LoVo (cell line): Measurements from ENCODE around the gene ATN1.

Source experiments
- DNase-seq: peaks from one replicate; pipeline ENCODE4 v3.0.0-alpha.2; 2016; ENCODE audit warnings: low spot score

Gene ATN1

GRCh38 chr12:6957741-6958608 lies 30.2 kb downstream of the ATN1 start:
- no peak for DNase-seq

GRCh38 chr12:6958609-6959057 lies 30.9 kb downstream of the ATN1 start:
- DNase-seq: no peak

DNA sequence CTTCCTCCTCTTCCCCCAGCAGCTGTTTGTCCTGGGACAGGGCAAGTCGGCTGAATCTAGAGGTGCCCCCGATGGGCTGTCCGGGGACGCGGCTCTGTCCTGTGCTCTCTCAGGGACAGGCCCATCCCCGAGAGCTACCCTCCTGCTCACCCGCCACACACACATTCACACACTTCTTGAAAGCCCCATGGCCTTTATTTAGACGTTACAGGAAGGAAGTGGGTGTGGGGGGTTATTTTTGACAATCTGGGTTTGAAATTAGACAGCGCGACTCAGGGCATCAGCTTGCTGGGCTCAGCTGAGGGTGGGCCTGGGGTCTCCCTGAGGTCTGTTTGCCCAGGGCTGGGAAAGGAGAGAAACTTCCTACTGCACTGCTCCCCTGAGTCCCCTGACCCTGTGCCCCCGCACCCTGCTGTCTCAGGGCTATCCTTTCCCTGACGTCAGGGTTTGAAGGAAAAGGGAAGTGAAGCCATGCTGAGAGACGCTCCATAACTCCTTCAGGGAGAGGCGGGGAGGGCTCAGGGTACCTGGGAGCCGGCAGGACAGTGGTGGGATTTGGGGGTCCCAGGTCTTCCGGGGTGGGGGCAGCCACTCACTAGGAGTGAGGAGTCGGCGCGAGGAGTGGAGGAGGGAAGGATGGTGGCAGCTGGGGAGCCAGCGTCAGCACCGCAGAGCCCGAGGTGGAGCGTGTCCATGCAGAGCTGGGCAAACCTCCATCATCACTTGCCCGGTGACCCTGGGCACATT lies 31.5 kb downstream of the ATN1 start:
- DNase-seq: no peak

- DNase-seq: no peak
These were observed 32.2 kb downstream of the ATN1 start for GRCh38 chr12:6959805-6960592.

DNA sequence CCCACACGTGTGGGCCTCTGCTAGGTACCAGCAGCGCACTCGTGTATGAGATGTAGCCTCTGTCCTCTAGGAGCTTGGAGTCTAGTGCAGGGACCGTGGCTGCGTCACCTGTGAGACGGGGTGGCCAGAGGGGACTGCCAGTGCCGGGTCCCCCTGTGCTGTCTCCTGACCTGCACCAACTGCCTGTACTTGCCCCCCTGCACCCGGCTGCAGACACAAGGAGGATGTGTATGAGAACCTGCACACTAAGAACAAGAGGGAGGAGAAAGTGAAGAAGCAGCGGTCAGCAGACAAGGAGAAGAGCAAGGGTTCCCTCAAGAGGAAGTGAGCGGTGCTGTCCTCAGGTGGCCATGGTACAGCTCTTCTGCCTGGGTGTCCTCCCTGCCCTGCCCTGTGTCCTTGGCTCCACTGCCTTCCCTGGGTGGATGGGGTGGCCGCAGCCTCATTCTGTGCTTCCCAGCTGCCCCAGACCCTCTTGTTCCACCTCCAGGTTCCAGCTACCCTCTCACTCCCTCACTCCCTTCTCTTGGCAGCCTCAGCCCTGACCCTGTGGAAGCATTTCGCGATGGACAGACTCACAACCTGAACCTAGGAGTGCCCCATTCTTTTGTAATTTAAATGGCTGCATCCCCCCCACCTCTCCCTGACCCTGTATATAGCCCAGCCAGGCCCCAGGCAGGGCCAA lies 33.0 kb downstream of the ATN1 start:
- no peak for DNase-seq

- peak; percentile 83 for DNase-seq
These were observed 33.5 kb downstream of the ATN1 start for GRCh38 chr12:6961278-6961694.

GRCh38 chr12:6961695-6962284 lies 34.0 kb downstream of the ATN1 start:
- peak; percentile 86 for DNase-seq

GRCh38 chr12:6962285-6963015 lies 34.7 kb downstream of the ATN1 start:
- DNase-seq: peak; percentile 82

DNA sequence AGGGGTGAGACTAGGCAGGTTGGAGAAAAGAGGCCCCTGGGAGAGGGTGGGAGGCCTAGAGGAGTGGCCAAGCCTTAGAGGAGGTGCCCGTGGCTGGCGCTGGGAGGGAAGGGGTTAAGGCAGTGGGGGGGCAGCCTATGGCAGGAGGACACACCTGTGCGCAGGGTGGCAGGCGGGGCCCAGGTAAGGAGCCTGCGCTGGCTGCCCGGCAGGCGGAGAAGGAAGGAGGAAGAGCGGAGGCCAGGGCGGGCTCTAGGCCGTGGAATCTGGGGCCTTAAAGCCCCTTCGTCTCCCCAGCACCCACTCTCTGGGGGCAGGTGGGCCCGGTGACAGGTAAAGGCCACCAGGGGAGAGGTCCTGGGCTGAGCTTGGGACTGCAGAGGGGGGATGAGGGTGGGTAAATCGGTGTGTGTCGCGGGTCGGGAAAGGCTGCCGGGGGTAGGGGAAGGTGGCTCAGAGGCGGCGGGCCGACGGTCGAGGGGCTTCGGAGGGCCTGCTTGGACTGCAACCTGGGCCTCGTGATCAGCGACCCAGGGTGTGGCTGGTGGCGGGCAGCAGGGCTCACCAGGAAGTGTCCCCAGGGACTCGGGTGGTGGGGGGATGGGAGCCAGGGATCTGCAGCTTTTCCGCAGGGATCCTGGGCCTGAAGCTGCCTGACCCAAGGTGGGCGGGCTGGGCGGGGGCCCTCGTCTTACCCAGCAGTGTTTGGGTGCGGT lies 35.4 kb downstream of the ATN1 start:
- DNase-seq: peak; percentile 95

DNA sequence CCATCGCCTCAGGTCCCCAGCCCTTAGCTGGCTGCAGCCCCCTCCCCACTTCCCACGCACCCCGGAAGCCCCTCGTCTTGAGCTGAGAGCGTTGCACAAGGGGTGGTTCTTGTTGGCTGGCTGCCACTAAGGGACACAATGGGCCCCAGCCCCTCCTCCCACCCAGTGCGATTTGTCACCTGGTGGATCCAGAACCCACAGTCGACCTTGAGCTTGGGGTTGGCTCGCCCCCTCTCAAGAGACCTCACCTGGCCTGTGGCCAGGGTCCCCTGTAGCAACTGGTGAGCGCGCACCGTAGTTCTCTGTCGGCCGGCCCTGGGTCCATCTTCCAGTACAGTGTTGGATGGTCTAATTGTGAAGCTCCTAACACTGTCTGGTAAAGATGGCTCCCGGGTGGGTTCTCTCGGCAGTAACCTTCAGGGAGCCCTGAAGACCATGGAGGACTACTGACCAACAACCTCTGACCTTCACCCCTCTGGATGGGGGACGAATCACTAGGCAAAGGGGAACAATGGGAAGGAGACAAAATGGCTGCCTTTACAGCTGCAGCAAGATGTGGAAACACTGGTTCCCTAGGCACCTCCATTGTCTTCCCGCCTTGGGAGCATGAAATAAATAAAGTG lies 36.1 kb downstream of the ATN1 start:
- peak; percentile 41 for DNase-seq

DNA sequence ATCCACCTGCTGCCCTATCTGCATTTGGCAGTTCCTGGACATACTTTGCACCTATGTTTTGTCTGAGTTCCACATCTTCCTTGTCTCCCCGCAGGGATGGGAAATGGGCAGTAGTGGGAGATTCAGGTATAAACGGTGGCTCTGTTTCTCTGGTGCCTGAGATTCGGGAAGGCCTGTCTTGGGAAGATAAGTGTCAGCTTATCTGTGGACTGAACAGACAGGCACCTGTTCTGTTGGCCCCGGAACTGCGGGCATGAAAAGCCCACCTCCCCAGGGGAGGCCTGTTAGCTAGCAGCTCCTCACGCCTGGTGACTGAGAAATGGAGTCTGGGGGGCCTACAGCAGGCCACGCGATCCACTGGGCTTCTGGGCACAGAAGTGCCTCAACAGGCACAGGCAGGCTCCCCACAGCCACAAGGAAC lies 36.9 kb downstream of the ATN1 start:
- no peak for DNase-seq

DNA sequence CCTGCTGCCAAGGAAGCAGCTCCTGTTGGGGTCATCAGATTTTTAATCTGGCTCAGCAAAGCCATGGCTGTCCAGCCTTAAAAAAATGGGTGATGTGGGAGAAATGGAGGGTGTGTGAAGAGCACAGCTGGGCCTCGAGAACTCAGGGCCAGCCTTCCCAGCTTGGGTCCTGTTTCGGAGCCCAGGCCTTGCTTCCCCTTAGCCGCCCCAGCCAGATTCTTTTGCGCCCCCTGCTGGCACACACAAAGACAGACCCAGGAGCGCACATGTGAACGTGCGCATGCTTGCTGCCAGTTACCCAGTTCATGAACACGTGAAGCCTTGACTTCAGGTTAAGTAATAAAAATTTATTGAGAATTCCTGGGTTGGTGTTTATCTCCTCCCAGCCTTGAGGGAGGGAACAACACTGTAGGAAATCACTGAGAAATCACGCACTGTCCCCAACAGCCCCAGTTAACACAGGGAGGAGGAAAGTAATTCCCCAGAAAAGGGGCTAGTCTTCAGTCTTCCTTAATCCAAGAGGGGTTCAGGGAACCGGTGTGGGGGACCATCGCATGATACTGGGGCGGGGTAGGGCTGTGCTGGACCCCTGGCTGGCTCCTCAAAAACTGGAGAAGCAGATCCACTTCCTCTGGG lies 37.4 kb downstream of the ATN1 start:
- peak; percentile 93 for DNase-seq

DNA sequence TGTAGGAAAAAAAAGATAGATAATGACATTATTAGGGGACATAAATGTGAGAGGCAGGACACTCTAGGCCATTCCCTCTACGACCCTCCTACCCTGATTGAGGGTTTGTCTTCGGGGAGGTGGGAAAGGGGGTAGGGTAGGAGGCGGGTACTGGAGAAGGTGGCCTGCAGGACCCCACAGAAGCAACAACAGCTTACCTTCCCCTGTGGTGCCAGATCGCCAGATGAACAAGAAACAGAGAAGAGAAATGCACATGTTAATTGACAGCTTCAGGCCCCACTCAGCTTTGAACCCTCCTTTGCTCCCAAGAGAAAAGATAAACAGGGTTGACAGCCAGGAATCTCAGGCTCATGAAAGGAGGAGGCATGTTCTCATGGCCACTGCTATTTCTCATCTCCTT lies 38.0 kb downstream of the ATN1 start:
- no peak for DNase-seq

DNA sequence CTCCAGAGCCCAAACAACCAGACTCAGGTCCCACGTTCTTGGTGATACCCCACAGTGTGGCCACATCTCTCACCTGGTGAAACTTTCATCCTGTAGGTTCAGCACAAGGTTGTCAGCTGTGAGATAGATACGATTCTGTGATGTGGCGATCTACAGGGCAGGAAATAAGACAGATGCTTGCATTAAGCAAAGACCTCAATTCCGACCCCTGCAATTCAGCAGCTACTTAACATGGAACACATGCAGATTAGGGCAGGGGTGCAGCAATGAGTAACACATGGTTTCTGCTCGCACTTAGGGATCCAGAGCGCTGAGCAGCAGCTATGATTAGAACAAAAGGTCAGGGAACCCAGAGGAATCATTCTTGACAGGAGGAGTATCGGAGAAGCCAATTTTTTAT lies 38.6 kb downstream of the ATN1 start:
- no peak for DNase-seq

DNA sequence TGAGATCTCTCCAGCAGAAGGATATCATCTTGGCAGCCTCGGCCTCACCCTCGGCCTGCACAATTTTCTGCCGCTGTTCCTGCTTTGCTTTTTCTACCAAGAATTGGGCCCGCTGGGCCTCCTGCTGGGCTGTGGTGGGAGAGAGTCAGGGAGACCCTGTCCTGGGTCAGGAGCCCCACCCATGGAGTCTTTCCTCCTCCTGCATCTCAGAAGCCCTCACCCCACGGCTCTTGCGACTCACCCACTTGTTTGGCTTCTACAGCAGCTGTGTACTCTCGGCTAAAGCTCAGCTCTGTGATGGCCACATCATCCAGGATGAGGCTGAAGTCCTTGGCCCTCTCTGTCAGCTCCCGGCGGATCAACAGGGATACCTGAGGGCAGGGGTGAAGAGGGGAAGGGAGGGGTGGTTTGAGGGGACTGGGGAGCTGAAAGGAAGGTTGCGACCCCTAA lies 39.9 kb downstream of the ATN1 start:
- DNase-seq: no peak

DNA sequence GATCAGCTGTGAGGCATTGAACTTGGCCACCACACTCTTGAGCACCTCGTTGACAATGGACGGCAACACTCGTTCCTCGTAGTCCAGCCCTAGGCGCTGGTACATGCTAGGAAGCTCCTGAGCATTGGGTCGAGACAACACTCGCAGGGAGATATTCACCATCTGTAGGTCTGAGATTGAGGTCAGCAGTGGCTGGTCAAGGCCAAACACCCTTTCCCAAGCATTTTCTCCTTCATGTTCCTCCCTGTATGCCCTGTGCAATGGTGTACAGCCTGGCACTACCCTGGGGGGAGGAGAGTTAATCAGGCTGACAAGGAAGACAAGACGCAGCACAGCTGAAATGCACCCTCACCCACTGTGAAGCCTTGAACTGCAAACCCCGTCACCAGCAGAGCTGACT lies 40.7 kb downstream of the ATN1 start:
- DNase-seq: no peak

- DNase-seq: no peak
These were observed 42.4 kb downstream of the ATN1 start for GRCh38 chr12:6970096-6970527.

DNA sequence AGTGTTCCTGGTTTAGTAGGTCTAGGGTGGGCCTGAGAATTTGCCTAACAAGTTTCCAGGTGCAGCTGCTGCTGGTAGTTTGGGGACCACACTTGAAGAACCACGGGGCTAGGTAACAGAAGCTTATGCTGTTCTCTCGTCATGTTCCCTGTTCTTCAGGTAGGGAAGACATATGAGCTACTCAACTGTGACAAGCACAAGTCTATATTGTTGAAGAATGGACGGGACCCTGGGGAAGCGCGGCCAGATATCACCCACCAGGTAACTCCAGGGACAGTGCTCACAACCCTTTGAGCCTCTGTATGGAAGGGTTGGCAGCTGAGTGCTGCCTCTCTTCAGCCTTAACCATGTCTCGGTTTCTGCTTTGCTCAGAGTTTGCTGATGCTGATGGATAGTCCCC lies 46.4 kb downstream of the ATN1 start:
- DNase-seq: no peak
